GM19240 (cell line): ENCODE data around the gene FBXL7.

Source experiments
- DNase-seq: peaks from one replicate; pipeline ENCODE4 v3.0.0; 2011; ENCODE audit warnings: low spot score; ENCODE audit not compliant: insufficient read length

The FBXL7 gene

DNA sequence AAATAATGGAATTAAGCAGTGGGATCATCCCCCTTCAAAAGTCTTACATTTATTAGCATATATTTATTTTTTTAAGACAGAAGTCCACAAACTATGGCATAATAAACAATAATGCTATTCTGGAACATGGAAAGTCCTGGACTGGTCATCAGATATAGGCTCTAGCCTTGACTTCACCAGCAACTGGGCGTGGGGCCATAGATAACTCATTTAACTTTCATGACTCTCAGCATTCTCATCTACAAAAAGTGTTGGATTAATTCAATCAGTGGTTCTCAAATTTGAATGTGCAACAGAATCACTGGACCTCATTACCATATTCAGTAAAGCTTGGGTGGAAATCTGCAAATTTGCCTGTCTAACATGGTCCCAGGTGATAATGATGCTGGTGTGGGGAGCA lies 253.8 kb downstream of the FBXL7 start:
- DNase-seq = no peak

DNA sequence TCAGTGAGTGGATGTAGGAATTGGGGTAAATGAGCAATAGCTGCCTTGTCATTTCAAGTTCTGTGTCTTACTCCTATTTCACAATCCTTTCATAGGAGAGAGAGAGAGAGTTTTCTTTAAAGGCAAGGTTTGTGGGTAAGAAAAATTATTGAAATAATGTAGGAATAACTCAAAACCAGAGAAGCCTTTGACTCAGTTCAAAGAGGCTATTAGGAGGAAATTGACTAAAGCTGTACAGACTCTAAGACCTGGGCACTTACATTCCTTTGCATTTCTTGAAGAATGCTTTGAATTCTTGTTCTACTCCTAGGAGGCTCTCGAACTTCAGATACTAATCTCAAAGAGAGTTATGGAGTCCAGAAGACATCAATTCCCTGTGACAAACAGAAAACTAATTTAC lies 257.1 kb downstream of the FBXL7 start:
- DNase-seq = no peak

- no peak for DNase-seq
Observed at GRCh38 chr5:15757619-15758018, 257.6 kb downstream of the FBXL7 start.

GRCh38 chr5:15762668-15763067 lies 262.7 kb downstream of the FBXL7 start:
- DNase-seq = no peak

DNA sequence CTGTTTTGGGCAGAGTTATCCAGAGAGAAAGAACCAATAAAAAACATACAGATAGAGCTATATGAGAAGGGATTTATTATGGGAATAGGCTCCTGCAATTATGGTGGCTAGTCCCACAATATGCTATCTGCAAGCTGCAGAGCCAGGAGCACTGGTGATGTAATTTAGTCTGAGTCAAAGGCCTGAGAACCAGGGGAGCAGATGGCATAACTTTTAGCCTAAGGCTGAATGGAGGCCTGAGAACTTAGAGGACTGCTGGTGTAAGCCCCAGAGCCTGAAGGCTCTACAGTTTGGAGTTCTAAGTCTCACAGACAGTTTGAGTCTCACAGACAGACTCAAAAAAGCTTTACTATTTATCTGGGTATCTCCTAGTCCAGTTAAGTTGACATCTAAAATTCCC lies 263.8 kb downstream of the FBXL7 start:
- DNase-seq = no peak

DNA sequence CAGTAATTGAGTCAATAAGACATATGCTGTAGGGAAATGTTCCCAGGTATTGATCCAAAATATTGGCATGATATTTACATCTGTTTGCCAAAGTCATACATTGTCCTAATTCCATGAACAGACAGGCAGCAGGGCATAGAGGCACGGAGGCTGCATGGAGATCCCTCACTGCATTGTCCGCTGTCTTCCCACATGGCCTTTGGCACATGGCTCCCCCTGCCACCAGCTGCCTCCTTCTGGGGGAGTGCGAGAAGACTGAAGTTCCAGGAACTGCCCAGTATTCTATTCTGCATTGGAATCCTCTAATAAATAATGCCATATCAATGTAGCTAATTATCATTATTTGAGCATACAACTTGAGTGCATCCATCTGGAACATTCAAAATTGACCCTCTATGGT lies 269.0 kb downstream of the FBXL7 start:
- no peak for DNase-seq

- no peak for DNase-seq
Observed at GRCh38 chr5:15772131-15772530, 272.2 kb downstream of the FBXL7 start.

- DNase-seq = no peak
Observed at GRCh38 chr5:15774632-15775031, 274.7 kb downstream of the FBXL7 start.

- no peak for DNase-seq
Observed at GRCh38 chr5:15776346-15776745, 276.4 kb downstream of the FBXL7 start.

GRCh38 chr5:15783734-15784133 lies 283.8 kb downstream of the FBXL7 start:
- no peak for DNase-seq

- DNase-seq = no peak
Observed at GRCh38 chr5:15785531-15785981, 285.6 kb downstream of the FBXL7 start.

- DNase-seq = no peak
Observed at GRCh38 chr5:15786326-15786725, 286.3 kb downstream of the FBXL7 start.

DNA sequence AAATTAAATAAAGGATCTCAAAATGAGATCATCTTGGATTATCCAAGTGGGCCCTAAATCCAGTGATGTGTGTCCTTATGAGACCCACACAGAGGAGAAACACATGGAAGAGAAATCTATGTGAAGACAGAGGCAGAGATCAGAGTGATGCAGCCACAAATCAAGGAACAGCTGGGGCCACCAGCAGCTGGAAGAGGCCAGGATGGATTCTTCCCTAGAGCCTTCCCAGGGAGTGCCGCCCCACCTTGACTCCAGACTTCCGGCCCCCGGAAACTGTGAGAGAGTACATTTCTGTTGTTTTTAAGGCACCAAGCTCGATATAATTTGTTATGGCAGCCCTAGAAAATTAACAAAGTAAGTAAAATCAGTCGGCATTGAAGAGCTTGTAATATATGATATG lies 286.9 kb downstream of the FBXL7 start:
- no peak for DNase-seq

- no peak for DNase-seq
Observed at GRCh38 chr5:15787681-15788080, 287.7 kb downstream of the FBXL7 start.

- DNase-seq = no peak
Observed at GRCh38 chr5:15789642-15790041, 289.7 kb downstream of the FBXL7 start.

GRCh38 chr5:15790446-15791018 lies 290.6 kb downstream of the FBXL7 start:
- DNase-seq = no peak

DNA sequence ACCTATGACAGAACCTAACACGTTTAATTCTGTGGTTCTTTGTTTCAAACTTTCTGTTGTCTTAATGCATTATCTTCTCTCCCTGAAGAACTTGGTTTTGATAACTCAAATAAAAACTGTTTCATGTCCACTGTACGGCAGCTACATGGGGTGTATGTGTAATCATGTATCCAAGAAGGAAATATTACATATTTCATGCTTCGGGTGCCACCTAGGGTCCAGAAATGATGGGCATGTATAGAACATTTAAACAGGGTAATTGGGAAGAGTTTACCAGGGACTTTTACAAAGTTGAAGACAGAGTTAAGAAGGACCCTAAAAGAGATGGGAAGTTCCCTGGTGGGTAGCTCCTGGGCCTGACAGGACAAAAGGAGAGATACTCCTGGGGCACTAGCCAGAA lies 291.3 kb downstream of the FBXL7 start:
- no peak for DNase-seq

DNA sequence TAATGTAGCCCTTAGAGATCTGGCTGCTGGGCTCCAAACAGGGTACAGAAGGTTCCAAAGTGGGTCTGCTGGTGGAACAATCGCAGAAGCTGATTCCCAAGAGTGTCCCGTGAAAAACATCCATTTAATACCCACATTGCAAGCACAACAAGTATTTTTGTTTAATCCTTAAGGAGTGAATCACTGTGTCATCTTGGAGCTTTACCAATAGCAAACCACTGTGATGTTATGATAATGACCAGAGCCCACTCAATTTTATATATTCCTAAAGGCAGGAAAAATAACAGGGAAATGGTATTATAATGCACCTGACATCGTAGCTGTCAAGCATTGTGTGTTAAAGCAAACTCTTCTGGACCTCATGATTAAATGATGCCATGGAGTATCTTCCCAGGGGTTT lies 291.9 kb downstream of the FBXL7 start:
- no peak for DNase-seq

DNA sequence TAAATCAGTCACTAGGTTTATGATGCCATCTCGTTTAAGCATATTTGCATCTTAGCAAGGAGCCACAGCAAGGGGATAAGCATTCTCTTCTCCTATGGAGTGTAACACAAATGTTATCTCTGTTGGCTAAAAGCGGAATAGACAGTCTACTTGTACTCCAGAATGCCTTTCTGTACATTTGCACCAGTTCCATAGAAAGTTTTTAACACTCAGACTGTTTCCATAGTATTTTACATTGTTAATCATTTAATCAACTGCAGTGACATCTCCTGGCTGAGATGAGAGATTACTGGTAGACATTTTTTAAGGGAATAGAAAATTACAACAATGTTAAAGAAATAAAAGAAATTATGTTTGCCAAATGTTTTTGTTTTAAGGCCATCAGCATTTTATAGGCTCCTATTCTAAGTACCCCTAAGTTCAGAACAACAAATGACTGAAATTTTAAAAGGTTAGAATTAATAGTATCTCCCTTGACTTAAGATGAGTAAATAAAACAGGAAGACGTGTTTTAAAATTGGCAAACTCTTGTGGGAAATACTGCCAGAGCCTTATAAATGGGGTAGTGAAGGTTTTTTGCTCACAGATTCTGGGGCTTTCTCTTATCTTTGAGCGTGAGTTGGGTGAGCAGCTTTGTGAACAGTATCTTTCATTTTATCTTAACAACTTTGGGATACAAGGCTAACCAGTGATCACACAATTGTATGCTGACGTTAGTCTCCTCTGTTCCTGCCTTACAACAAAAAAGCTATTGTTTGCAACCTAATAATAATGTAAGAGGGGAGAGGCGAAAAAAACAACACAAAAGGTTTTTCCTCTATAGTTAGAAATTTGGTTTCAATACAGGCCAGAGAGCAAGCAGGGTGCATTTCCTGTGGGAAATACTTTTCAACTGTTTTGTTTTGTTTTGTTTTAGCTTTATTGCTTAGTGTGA lies 294.3 kb downstream of the FBXL7 start:
- DNase-seq = no peak

- DNase-seq = no peak
Observed at GRCh38 chr5:15796096-15796495, 296.1 kb downstream of the FBXL7 start.

DNA sequence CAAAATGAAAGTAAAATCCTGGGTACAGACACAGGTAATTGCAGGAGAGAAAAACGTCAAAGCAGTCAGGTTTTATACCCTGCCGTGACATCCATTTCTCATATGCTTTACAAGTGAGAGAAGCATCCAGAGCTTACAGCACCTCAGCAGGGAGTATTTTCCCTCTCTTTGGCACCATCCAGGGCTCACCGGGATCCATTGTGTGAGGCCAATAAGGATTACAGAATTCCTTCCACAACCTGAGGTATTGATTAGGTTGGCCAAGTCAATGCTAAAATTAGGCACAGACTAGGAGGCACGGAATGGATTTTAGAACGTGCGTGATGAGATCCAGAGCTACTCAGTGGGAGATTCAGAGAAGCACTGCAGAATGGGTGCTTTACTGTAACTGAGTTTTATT lies 296.6 kb downstream of the FBXL7 start:
- no peak for DNase-seq

DNA sequence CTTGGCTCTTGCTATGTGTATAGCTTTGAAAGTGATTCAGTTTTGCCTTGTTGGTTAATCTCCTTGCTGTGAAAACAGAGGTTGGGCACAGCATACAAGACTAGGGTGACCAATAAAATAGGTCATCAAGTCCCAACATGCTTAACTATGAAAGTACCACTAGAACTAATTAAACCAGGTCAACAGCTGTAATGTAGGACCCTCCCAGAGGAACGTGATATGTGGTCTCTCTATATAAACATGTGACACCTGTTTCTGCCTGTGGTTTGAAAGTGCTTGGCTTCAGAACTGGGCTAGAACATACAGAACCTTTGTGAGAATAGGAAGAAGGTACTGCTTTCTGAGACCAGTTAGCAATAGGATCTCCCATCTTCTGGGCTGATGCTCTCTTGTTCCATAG lies 297.1 kb downstream of the FBXL7 start:
- DNase-seq = no peak

GRCh38 chr5:15798006-15798405 lies 298.0 kb downstream of the FBXL7 start:
- no peak for DNase-seq
